IMR-90 (cell line): ENCODE measurements around the gene ANKRD11. TPM values are rescaled to one million over a fixed set of nuclear protein-coding genes. Genes with fewer than 3 reads are reported as not detected.

Source experiments
- ATAC-seq: fragments of 200-7000 bp; cut with Tn5 transposase; 2 replicates; pipeline ENCODE4 v1.9.1; 2020; ENCODE audit warnings: low read depth, mild to moderate bottlenecking, moderate library complexity
- BruUV-seq: library from RNA; stranded (reverse); fragments of 400-500 nt; replicated peaks from 2 replicates; lab custom pipeline; 2021; lab: Mats Ljungman, UMichigan
- CTCF ChIA-PET: fragments of 300-600 bp; formaldehyde crosslinking; extraction: SDS; loops from one replicate; lab custom pipeline; 2021; ENCODE audit warnings: antibody characterized with exemption; lab: Yijun Ruan, JAX
- POLR2A ChIA-PET: fragments of 300-600 bp; sonication (Branson Sonifier 250); formaldehyde crosslinking; loops from one replicate; lab custom pipeline; 2022; ENCODE audit warnings: antibody characterized with exemption; ENCODE audit not compliant: unreplicated experiment; lab: Charles Lee
- DNase-seq: peaks from one replicate; pipeline ENCODE4 v3.0.0; 2013
- H2AFZ ChIP-seq: replicated peaks from 2 replicates; pipeline ENCODE3; 2013; ENCODE audit warnings: low read length, mild to moderate bottlenecking; ENCODE audit not compliant: poor library complexity
- H2AK5ac ChIP-seq: 2 replicates; pipeline ENCODE4 v1.6.1; 2013; ENCODE audit warnings: low read depth, low read length, inconsistent platforms
- H2AK9ac ChIP-seq: replicated peaks from 2 replicates; pipeline ENCODE3; 2013; ENCODE audit warnings: mild to moderate bottlenecking, low read depth, low read length, moderate library complexity; ENCODE audit not compliant: poor library complexity
- H2BK120ac ChIP-seq: 2 replicates; pipeline ENCODE4 v1.6.1; 2013; ENCODE audit warnings: low read depth, low read length, inconsistent platforms
- H2BK15ac ChIP-seq: 3 replicates; pipeline ENCODE4 v1.6.1; 2013; ENCODE audit warnings: low read depth, low read length, inconsistent platforms
- H2BK20ac ChIP-seq: 2 replicates; pipeline ENCODE4 v1.6.1; 2013; ENCODE audit warnings: low read depth, mild to moderate bottlenecking, inconsistent platforms, low read length, moderate library complexity
- H2BK5ac ChIP-seq: 2 replicates; pipeline ENCODE4 v1.6.1; 2013; ENCODE audit warnings: mild to moderate bottlenecking, low read depth, low read length, inconsistent platforms; ENCODE audit not compliant: poor library complexity, severe bottlenecking
- H3K14ac ChIP-seq: replicated peaks from 2 replicates; pipeline ENCODE4 v1.6.1; 2013; ENCODE audit warnings: low read depth, low read length, inconsistent platforms
- H3K18ac ChIP-seq: 2 replicates; pipeline ENCODE4 v1.6.1; 2013; ENCODE audit warnings: low read depth, low read length, control low read depth
- H3K23ac ChIP-seq: 2 replicates; pipeline ENCODE4 v1.6.1; 2013; ENCODE audit warnings: low read depth, low read length, inconsistent platforms
- H3K27ac ChIP-seq: 2 replicates; pipeline ENCODE4 v1.5.1; 2013; ENCODE audit warnings: mild to moderate bottlenecking, control low read depth, low read length; ENCODE audit not compliant: insufficient read depth
- H3K27me3 ChIP-seq: 2 replicates; pipeline ENCODE4 v1.6.1; 2013; ENCODE audit warnings: low read length; ENCODE audit not compliant: control insufficient read depth, insufficient read depth
- H3K36me3 ChIP-seq: 2 replicates; pipeline ENCODE4 v1.6.1; 2013; ENCODE audit warnings: low read length, mixed read lengths; ENCODE audit not compliant: control insufficient read depth, insufficient read depth
- H3K4ac ChIP-seq: 2 replicates; pipeline ENCODE4 v1.6.1; 2013; ENCODE audit warnings: low read depth, low read length, inconsistent platforms
- H3K4me1 ChIP-seq: 2 replicates; pipeline ENCODE4 v1.6.1; 2013; ENCODE audit warnings: low read length, mixed read lengths; ENCODE audit not compliant: control insufficient read depth, insufficient read depth
- H3K4me2 ChIP-seq: 2 replicates; pipeline ENCODE4 v1.6.1; 2013; ENCODE audit warnings: low read depth, mild to moderate bottlenecking, control low read depth, low read length, moderate library complexity
- H3K4me3 ChIP-seq: 2 replicates; pipeline ENCODE4 v1.5.1; 2013; ENCODE audit warnings: low read depth, mild to moderate bottlenecking, control low read depth, low read length, moderate library complexity; ENCODE audit not compliant: insufficient read depth
- H3K56ac ChIP-seq: 2 replicates; pipeline ENCODE4 v1.6.1; 2013; ENCODE audit warnings: low read length, inconsistent platforms; ENCODE audit not compliant: insufficient read depth; ENCODE audit errors: extremely low read depth
- H3K79me1 ChIP-seq, 2 experiments: 2 replicates each; pipeline ENCODE4 v1.6.1; 2013; ENCODE audit warnings: low read length in 2 of 2, inconsistent platforms in 1 of 2, low read depth in 1 of 2
- H3K9ac ChIP-seq: 2 replicates; pipeline ENCODE4 v1.6.1; 2013; ENCODE audit warnings: low read depth, low read length, control low read depth
- H3K9me1 ChIP-seq: 2 replicates; pipeline ENCODE4 v1.6.1; 2013; ENCODE audit warnings: low read length, inconsistent platforms; ENCODE audit not compliant: insufficient read depth
- H3K9me3 ChIP-seq: 2 replicates; pipeline ENCODE4 v1.6.1; 2013; ENCODE audit warnings: low read length; ENCODE audit not compliant: control insufficient read depth, insufficient read depth
- H4K20me1 ChIP-seq: 2 replicates; pipeline ENCODE4 v1.6.1; 2013; ENCODE audit warnings: low read length, inconsistent platforms; ENCODE audit not compliant: insufficient read depth
- H4K5ac ChIP-seq: 2 replicates; pipeline ENCODE4 v1.6.1; 2013; ENCODE audit warnings: mild to moderate bottlenecking, low read depth, low read length, control low read depth
- H4K8ac ChIP-seq, 2 experiments: 2 replicates each; pipeline ENCODE4 v1.6.1; 2013; ENCODE audit warnings: low read depth in 2 of 2, low read length in 2 of 2, control low read depth in 1 of 2, inconsistent platforms in 1 of 2
- H4K91ac ChIP-seq: 2 replicates; pipeline ENCODE4 v1.6.1; 2013; ENCODE audit warnings: low read depth, low read length, inconsistent platforms; ENCODE audit not compliant: insufficient read depth
- BHLHE40 ChIP-seq: fragments of 150-350 bp; IDR thresholded peaks from 2 replicates; pipeline ENCODE4 v1.6.1; 2016; ENCODE audit warnings: mild to moderate bottlenecking, low read depth, low read length
- CEBPB ChIP-seq: IDR thresholded peaks from 2 replicates; pipeline ENCODE4 v1.6.1; 2012; ENCODE audit warnings: low read depth, low read length, improper control_type of control experiment
- FOS ChIP-seq: fragments of 150-350 bp; IDR thresholded peaks from 2 replicates; pipeline ENCODE4 v1.6.1; 2016; ENCODE audit warnings: low read depth, low read length
- NFE2L2 ChIP-seq: fragments of 150-350 bp; IDR thresholded peaks from 2 replicates; pipeline ENCODE4 v1.6.1; 2016; ENCODE audit warnings: low read depth, mild to moderate bottlenecking, low read length
- WGBS, 2 experiments: methylation state at CpG; one replicate each; pipeline versions ENCODE4 v1.1.5 to v1.1.7; 2013; ENCODE audit warnings: missing lambda C conversion rate in 2 of 2; ENCODE audit not compliant: insufficient read length in 1 of 2; ENCODE audit errors: extremely low coverage in 2 of 2; 5-methylcytosine and 5-hydroxymethylcytosine counted together
- dilution Hi-C: fragments of 300-500 bp; cut with HindIII; formaldehyde crosslinking; loops from one replicate; pipeline ENCODE4 v1.14.3; 2018; ENCODE audit warnings: low sequenced_read_pairs; ENCODE audit not compliant: unreplicated experiment
- in situ Hi-C: fragments of 300-500 bp; cut with MboI; formaldehyde crosslinking; loops from 3 replicates; pipeline ENCODE4 v1.14.3; 2019; ENCODE audit warnings: low sequenced_read_pairs, inconsistent platforms, mixed read lengths
- intact Hi-C: fragments of 100-400 bp; cut with micrococcal nuclease; formaldehyde crosslinking; loops from 2 replicates; pipeline ENCODE4 v1.10.0; 2022
- polyA plus RNA-seq, 3 experiments: library from polyadenylated mRNA; depleted of rRNA; stranded (reverse); fragments of >200 nt; gene quantifications; 2 replicates each; pipeline ENCODE4 v1.2.3, GENCODE V29; 2012; ENCODE audit warnings: low replicate concordance in 1 of 3
- total RNA-seq: library from RNA; depleted of rRNA; stranded (reverse); fragments of >200 nt; gene quantifications from 2 replicates; pipeline ENCODE4 v1.2.3, GENCODE V29; 2012
- TF ChIP-seq, protein P1 (sequence below): conservative IDR thresholded peaks from 2 replicates; pipeline ENCODE4 v1.5.1; 2012; ENCODE audit warnings: mild to moderate bottlenecking, low read depth, low read length, improper control_type of control experiment

The ANKRD11 gene
- total and polyA plus RNA-seq, 2 of the 4 experiments (the other 2 are of a cell fraction): 46.8 to 71.9 TPM

- Histone ChIP-seq H3K4me2 (no peak overlapping the region), H3K79me1 (peaks cover 35 to 82% of the 10 kb centered on the region in 2 experiments), H3K9ac (no peak overlapping the region), H3K9me1 (peaks cover 49% of the 10 kb centered on the region), H3K27ac (no peak overlapping the region), H4K8ac (no peak overlapping the region), H3K23ac (no peak overlapping the region), H2AFZ (no peak overlapping the region), H4K20me1 (peaks cover 80% of the 10 kb centered on the region), H2BK15ac (no peak overlapping the region), H3K9me3 (0 out of 2 replicates have a peak, but pooled peaks cover 2% of the 10 kb centered on the region), H2AK5ac (no peak overlapping the region), H4K91ac (no peak overlapping the region), H3K27me3 (no peaks in the 10 kb centered on the region), H2BK120ac (no peak overlapping the region), H2BK20ac (no peak overlapping the region), H2AK9ac (no peak overlapping the region), H3K4me1 (peaks cover 17% of the 10 kb centered on the region), H3K4ac (no peak overlapping the region), H3K14ac (no peak overlapping the region), H3K56ac (no peak overlapping the region), H2BK5ac (no peak overlapping the region), H3K18ac (no peak overlapping the region), H4K5ac (no peak overlapping the region), H3K4me3 (no peak overlapping the region), H3K36me3 (peaks cover 32% of the 10 kb centered on the region)
- dilution Hi-C loops: no loop called here
- POLR2A ChIA-PET: no interaction called here
- no TSS peak for BruUV-seq
- in situ Hi-C loops: no loop called here
- WGBS, 2 experiments: 84% methylated on average over 7 of the region's 43 CpGs; no CpG with 5 or more reads in 1 of the 2 experiments
- DNase-seq (no peak), ATAC-seq (no peak)
- CTCF ChIA-PET: no interaction called here
- TF ChIP-seq, protein P1, sequence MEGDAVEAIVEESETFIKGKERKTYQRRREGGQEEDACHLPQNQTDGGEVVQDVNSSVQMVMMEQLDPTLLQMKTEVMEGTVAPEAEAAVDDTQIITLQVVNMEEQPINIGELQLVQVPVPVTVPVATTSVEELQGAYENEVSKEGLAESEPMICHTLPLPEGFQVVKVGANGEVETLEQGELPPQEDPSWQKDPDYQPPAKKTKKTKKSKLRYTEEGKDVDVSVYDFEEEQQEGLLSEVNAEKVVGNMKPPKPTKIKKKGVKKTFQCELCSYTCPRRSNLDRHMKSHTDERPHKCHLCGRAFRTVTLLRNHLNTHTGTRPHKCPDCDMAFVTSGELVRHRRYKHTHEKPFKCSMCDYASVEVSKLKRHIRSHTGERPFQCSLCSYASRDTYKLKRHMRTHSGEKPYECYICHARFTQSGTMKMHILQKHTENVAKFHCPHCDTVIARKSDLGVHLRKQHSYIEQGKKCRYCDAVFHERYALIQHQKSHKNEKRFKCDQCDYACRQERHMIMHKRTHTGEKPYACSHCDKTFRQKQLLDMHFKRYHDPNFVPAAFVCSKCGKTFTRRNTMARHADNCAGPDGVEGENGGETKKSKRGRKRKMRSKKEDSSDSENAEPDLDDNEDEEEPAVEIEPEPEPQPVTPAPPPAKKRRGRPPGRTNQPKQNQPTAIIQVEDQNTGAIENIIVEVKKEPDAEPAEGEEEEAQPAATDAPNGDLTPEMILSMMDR: no peak
- TF ChIP-seq BHLHE40 (no peak), CEBPB (no peak), NFE2L2 (no peak), FOS (no peak)
- intact Hi-C loops: no loop called here
Observed at GRCh38 chr16:89304941-89305705, 185.2 kb downstream of the ANKRD11 start.
